Measurements from ENCODE around the gene ADAM8. TPM values are rescaled to one million over a fixed set of nuclear protein-coding genes. Genes with fewer than 3 reads are reported as not detected.

The ADAM8 gene
- total RNA-seq, 2 experiments from 2014 or later = 90.8 to 91.0 TPM

DNA sequence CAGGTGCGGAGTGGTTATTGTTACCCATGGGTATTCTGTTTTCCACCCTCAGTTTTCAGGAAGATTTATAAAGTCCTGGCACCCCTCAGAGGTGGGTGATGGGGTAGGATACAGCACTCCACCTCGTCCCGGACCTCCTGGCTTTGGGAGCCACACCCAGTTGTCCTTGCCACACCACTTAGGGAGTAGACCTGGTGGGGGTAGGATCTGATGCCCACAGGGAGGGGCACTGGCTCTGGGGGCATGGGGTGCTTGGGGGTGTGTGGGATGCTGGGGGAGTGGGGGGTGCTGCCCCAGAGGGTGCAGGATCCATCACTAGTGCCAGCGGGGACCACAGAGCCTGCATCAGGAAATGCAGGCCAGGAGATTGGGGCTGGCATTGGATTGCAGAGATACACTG is 36.5 kb upstream of the ADAM8 start:
- ATAC-seq (ENCODE audit: low read depth) (no peak), DNase-seq (no peak)
- Mint-ChIP-seq H3K4me3 (no peak overlapping the region), H3K36me3 (peaks cover 2% of the 10 kb centered on the region), H3K4me1 (peaks cover 5% of the 10 kb centered on the region), H3K9me3 (no peaks in the 10 kb centered on the region), H3K27ac (no peak overlapping the region), H3K27me3 (no peaks in the 10 kb centered on the region)
- POLR2A ChIA-PET = interaction anchor here (0.6 kb wide), 1 partner anchor 1408 kb away, joined by 4 read pairs; no protein-coding TSS in a partner anchor

DNA sequence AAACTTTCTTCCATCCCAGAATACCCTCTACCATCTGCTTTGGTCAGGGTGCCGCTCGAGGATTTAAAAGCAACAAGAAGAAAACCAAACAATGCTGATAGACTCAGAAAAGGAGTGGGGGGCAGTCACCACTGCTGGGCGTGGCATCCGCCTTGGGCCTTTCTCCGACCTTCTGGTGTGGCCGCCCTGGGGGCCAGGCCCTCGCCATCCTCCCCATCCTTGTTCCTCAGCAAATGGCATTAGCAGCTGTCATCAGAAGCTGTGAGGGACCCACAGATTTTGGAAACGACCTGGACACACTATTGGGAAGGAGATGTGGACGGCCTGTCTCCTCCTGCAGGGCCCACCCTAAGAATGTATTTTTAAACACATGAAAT is 36.1 kb upstream of the ADAM8 start:
- ATAC-seq (ENCODE audit: low read depth) = no peak
- Mint-ChIP-seq H3K4me1 (peaks cover 7% of the 10 kb centered on the region), H3K27ac (no peak overlapping the region), H3K9me3 (no peaks in the 10 kb centered on the region), H3K36me3 (peaks cover 3% of the 10 kb centered on the region), H3K4me3 (no peak overlapping the region), H3K27me3 (no peaks in the 10 kb centered on the region)
- POLR2A ChIA-PET = no interaction called here
- no peak for DNase-seq

- H3K4me3 Mint-ChIP-seq = no peak overlapping the region
- H3K27me3 Mint-ChIP-seq = no peaks in the 10 kb centered on the region
- H3K4me1 Mint-ChIP-seq = peaks cover 11% of the 10 kb centered on the region
- DNase-seq (no peak), ATAC-seq (ENCODE audit: low read depth) (no peak)
- POLR2A ChIA-PET = no interaction called here
- H3K27ac Mint-ChIP-seq = no peak overlapping the region
- no peaks in the 10 kb centered on the region for H3K9me3 Mint-ChIP-seq
- peaks cover 3% of the 10 kb centered on the region for H3K36me3 Mint-ChIP-seq
These were observed 35.5 kb upstream of the ADAM8 start for GRCh38 chr10:133312016-133312768.

DNA sequence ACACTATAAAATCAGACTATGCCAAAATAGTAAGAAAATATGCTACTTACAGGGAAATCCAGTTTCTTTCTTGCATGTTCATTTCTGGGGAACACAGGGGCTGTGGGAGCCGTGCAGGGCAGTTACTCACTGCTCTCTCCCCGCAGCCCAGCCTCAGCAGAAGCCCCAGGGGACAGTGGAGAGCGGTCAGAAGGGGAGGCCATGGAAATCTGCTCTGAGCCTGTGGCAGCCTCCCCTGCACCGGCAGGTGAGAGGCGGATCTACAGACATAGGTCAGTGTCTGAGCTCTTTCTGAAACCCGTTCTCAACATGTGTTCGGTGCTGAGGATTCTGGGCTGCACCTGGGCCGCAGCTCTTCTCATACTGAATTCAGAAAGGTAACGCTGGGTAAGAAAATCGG is 34.9 kb upstream of the ADAM8 start:
- H3K27me3 Mint-ChIP-seq = no peaks in the 10 kb centered on the region
- peaks cover 3% of the 10 kb centered on the region for H3K36me3 Mint-ChIP-seq
- H3K27ac Mint-ChIP-seq = no peak overlapping the region
- no peak for DNase-seq
- POLR2A ChIA-PET = no interaction called here
- H3K4me3 Mint-ChIP-seq = no peak overlapping the region
- peaks cover 14% of the 10 kb centered on the region for H3K4me1 Mint-ChIP-seq
- no peak for ATAC-seq (ENCODE audit: low read depth)
- H3K9me3 Mint-ChIP-seq = no peaks in the 10 kb centered on the region

DNA sequence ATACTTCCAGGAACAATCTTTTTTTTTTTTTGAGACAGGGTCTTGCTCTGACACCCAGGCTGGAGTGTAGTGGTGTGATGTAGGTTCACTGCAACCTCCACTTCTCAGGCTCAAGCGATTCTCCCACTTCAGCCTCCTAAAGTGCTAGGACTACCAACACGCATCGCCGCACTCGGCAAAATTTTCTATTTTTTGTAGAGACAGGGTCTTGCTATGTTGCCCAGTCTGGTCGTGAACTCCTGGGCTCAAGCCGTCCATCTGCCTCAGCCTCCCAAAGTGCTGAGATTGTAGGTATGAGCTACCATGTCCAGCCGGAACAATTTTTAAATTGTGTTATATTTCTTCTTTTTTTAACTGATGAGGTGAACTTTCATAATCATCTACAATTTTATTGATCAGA is 34.1 kb upstream of the ADAM8 start:
- POLR2A ChIA-PET = no interaction called here
- no peak for DNase-seq
- peaks cover 11% of the 10 kb centered on the region for H3K4me1 Mint-ChIP-seq
- ATAC-seq (ENCODE audit: low read depth) = no peak
- H3K36me3 Mint-ChIP-seq = peaks cover 3% of the 10 kb centered on the region
- H3K27ac Mint-ChIP-seq = no peak overlapping the region
- no peaks in the 10 kb centered on the region for H3K27me3 Mint-ChIP-seq
- H3K9me3 Mint-ChIP-seq = no peaks in the 10 kb centered on the region
- H3K4me3 Mint-ChIP-seq = no peak overlapping the region

DNA sequence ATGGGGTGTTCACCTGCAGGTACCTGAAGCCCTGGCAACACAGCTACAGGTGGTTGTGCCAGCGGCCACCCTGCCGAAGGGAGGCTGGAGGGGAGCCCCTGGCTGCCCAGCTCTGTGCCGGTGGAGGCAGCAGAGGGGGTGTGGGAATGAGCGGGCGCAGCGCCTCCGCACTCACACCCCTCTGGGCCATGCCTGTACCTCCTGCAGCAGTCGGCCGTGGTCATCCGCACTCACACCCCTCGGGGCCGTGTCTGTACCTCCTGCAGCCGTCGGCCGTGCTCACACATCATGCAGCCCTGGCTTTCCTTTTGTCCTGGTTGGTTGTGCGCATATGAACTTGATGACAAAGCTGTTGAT is 33.7 kb upstream of the ADAM8 start:
- Mint-ChIP-seq H3K4me3 (no peak overlapping the region), H3K4me1 (peaks cover 11% of the 10 kb centered on the region), H3K9me3 (no peaks in the 10 kb centered on the region), H3K27me3 (no peaks in the 10 kb centered on the region), H3K36me3 (peaks cover 3% of the 10 kb centered on the region), H3K27ac (no peak overlapping the region)
- DNase-seq (no peak), ATAC-seq (ENCODE audit: low read depth) (no peak)
- POLR2A ChIA-PET = no interaction called here

GRCh38 chr10:133309720-133310398 is 33.2 kb upstream of the ADAM8 start:
- Mint-ChIP-seq H3K9me3 (no peaks in the 10 kb centered on the region), H3K27me3 (no peaks in the 10 kb centered on the region), H3K36me3 (peaks cover 3% of the 10 kb centered on the region), H3K4me3 (peak overlapping the region; percentile 22), H3K27ac (no peak overlapping the region), H3K4me1 (peaks cover 11% of the 10 kb centered on the region)
- POLR2A ChIA-PET = interaction anchor here (0.9 kb wide), 1 partner anchor 34 kb away, joined by 4 read pairs; the partner anchor contains the start of gene ADAM8
- ATAC-seq (ENCODE audit: low read depth) = no peak
- no peak for DNase-seq

- ATAC-seq (ENCODE audit: low read depth) = peak; percentile 70
- POLR2A ChIA-PET = interaction anchor here (0.9 kb wide), 1 partner anchor 33 kb away, joined by 4 read pairs; the partner anchor contains the start of gene ADAM8
- H3K4me1 Mint-ChIP-seq = peaks cover 10% of the 10 kb centered on the region
- H3K9me3 Mint-ChIP-seq = no peaks in the 10 kb centered on the region
- no peaks in the 10 kb centered on the region for H3K27me3 Mint-ChIP-seq
- peaks cover 3% of the 10 kb centered on the region for H3K36me3 Mint-ChIP-seq
- peak; percentile 96 for DNase-seq
- peak overlapping the region; percentile 60 for H3K4me3 Mint-ChIP-seq
- H3K27ac Mint-ChIP-seq = peak overlapping the region; percentile 74
These were observed 32.5 kb upstream of the ADAM8 start for GRCh38 chr10:133309100-133309719.

- peaks cover 3% of the 10 kb centered on the region for H3K36me3 Mint-ChIP-seq
- peak within 1 kb of the TSS; percentile 99 for H3K27ac Mint-ChIP-seq
- H3K9me3 Mint-ChIP-seq = no peaks in the 10 kb centered on the region
- no peaks in the 10 kb centered on the region for H3K27me3 Mint-ChIP-seq
- peak within 1 kb of the TSS; percentile 96 for H3K4me3 Mint-ChIP-seq
- H3K4me1 Mint-ChIP-seq = peaks cover 9% of the 10 kb centered on the region
- peak; percentile 81 for ATAC-seq (ENCODE audit: low read depth)
- POLR2A ChIA-PET = interaction anchor here (0.9 to 2.0 kb wide), 4 partner anchors 30 to 50 kb away, joined by 3 to 10 read pairs (median 7); partner anchors contain the start of gene ADAM8
- peak; percentile 96 for DNase-seq
These were observed 31.9 kb upstream of the ADAM8 start, which contains the start of the genes TUBGCP2 and ZNF511 for GRCh38 chr10:133308421-133309099. Gene TUBGCP2, minus strand, starts transcription at chr10:133308872. Its CDS starts 5,931 bp downstream, at chr10:133302941. Gene ZNF511, plus strand, starts transcription at chr10:133308914. Its CDS starts 30 bp downstream, at chr10:133308944.

GRCh38 chr10:133307776-133308420 is 31.2 kb upstream of the ADAM8 start:
- peak overlapping the region; percentile 99 for H3K27ac Mint-ChIP-seq
- H3K9me3 Mint-ChIP-seq = no peaks in the 10 kb centered on the region
- ATAC-seq (ENCODE audit: low read depth) = peak; percentile 60
- peaks cover 3% of the 10 kb centered on the region for H3K36me3 Mint-ChIP-seq
- H3K4me1 Mint-ChIP-seq = peaks cover 9% of the 10 kb centered on the region
- H3K27me3 Mint-ChIP-seq = no peaks in the 10 kb centered on the region
- POLR2A ChIA-PET = interaction anchor here (0.9 to 2.0 kb wide), 4 partner anchors 29 to 49 kb away, joined by 3 to 10 read pairs (median 7); partner anchors contain the start of gene ADAM8
- H3K4me3 Mint-ChIP-seq = peak overlapping the region; percentile 96
- DNase-seq = peak; percentile 86

DNA sequence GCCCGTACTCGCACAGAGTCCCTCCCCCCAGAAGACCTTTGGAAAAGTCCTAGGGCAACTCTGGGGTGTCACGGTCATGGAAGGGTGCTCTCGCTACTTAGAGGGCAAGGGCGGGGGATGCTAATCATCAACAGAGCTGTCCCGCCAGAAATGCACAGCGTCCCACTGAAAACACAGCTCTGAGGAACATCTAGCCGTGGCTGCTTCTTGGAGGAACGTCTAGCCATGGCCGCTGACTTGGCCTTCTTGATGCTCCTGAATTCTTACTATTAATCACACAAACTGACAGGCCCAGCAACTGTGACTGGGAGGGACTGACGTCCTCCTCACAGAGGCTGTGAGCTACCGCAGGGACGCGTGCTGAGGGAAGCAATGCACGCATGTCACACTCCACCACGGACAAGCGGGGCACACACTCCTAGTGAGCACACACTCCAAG is 30.3 kb upstream of the ADAM8 start:
- DNase-seq = no peak
- Mint-ChIP-seq H3K27me3 (no peaks in the 10 kb centered on the region), H3K27ac (peak overlapping the region; percentile 99), H3K9me3 (no peaks in the 10 kb centered on the region), H3K4me3 (peak overlapping the region; percentile 55), H3K36me3 (peaks cover 3% of the 10 kb centered on the region), H3K4me1 (peaks cover 9% of the 10 kb centered on the region)
- POLR2A ChIA-PET = interaction anchor here (1.8 to 2.0 kb wide), 3 partner anchors 28 to 48 kb away, joined by 6 to 10 read pairs (median 8); no protein-coding TSS in a partner anchor
- ATAC-seq (ENCODE audit: low read depth) = no peak

DNA sequence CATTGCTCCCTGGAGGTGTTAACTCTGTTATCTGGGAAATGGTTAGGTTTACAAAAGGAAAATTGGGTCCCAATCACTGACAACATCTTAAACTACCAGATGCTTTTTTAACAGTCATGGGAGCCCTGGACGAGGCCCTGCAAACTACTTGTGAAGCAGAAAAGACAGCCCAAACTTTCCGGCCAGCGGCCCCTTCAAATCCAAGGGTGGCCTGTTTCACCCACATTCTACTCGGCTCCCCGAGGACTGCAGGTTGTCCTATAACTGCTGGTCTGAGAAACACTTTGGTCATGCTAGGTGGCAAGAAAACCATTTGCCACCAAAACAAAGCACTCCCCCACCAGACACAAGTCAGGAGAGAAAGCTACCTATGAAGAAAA is 29.4 kb upstream of the ADAM8 start:
- Mint-ChIP-seq H3K27me3 (no peaks in the 10 kb centered on the region), H3K9me3 (no peaks in the 10 kb centered on the region), H3K4me3 (no peak overlapping the region), H3K36me3 (peaks cover 1% of the 10 kb centered on the region), H3K27ac (no peak overlapping the region), H3K4me1 (peaks cover 9% of the 10 kb centered on the region)
- ATAC-seq (ENCODE audit: low read depth) (no peak), DNase-seq (no peak)
- POLR2A ChIA-PET = no interaction called here
